ENCODE results near the gene METTL21C. TPM values are rescaled to one million over a fixed set of nuclear protein-coding genes. Genes with fewer than 3 reads are reported as not detected.

The METTL21C gene
- total RNA-seq, 2 donors from 2014 or later, result not detected

GRCh38 chr13:102680842-102681740 is 13.8 kb downstream of the METTL21C start:
- Histone ChIP-seq H3K27me3 (replicated peaks; ENCODE audit: insufficient read depth) (no peaks in the 10 kb centered on the region), H3K4me3 (no peak overlapping the region), H3K4me1 (replicated peaks) (no peaks in the 10 kb centered on the region), H3K27ac (no peak overlapping the region), H3K36me3 (no peaks in the 10 kb centered on the region), H3K9me3 (no peaks in the 10 kb centered on the region)
- no peak for DNase-seq (ENCODE audit: low spot score)
- intact Hi-C loops (cut with DNase I), result no loop called here
- TF ChIP-seq POLR2A (IDR thresholded peaks at IDR 0.05), result no peak
- TF ChIP-seq, protein P1, sequence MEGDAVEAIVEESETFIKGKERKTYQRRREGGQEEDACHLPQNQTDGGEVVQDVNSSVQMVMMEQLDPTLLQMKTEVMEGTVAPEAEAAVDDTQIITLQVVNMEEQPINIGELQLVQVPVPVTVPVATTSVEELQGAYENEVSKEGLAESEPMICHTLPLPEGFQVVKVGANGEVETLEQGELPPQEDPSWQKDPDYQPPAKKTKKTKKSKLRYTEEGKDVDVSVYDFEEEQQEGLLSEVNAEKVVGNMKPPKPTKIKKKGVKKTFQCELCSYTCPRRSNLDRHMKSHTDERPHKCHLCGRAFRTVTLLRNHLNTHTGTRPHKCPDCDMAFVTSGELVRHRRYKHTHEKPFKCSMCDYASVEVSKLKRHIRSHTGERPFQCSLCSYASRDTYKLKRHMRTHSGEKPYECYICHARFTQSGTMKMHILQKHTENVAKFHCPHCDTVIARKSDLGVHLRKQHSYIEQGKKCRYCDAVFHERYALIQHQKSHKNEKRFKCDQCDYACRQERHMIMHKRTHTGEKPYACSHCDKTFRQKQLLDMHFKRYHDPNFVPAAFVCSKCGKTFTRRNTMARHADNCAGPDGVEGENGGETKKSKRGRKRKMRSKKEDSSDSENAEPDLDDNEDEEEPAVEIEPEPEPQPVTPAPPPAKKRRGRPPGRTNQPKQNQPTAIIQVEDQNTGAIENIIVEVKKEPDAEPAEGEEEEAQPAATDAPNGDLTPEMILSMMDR (IDR thresholded peaks at IDR 0.05), result no peak
- no peak for TF ChIP-seq POLR2AphosphoS5 (IDR thresholded peaks at IDR 0.05)
- 87% methylated on average over 5 of the region's 5 CpGs for WGBS

GRCh38 chr13:102680133-102680717 is 14.6 kb downstream of the METTL21C start:
- no peaks in the 10 kb centered on the region for H3K36me3 ChIP-seq
- TF ChIP-seq POLR2AphosphoS5 (IDR thresholded peaks at IDR 0.05) (no peak), POLR2A (IDR thresholded peaks at IDR 0.05) (no peak)
- TF ChIP-seq, protein P1 (IDR thresholded peaks at IDR 0.05), result no peak
- H3K27ac ChIP-seq, result no peak overlapping the region
- H3K4me3 ChIP-seq, result no peak overlapping the region
- no peak for DNase-seq (ENCODE audit: low spot score)
- H3K9me3 ChIP-seq, result no peaks in the 10 kb centered on the region
- intact Hi-C loops (cut with DNase I), result no loop called here
- WGBS, result 92% methylated on average over 4 of the region's 4 CpGs
- no peaks in the 10 kb centered on the region for H3K27me3 ChIP-seq (replicated peaks; ENCODE audit: insufficient read depth)
- H3K4me1 ChIP-seq (replicated peaks), result no peaks in the 10 kb centered on the region

DNA sequence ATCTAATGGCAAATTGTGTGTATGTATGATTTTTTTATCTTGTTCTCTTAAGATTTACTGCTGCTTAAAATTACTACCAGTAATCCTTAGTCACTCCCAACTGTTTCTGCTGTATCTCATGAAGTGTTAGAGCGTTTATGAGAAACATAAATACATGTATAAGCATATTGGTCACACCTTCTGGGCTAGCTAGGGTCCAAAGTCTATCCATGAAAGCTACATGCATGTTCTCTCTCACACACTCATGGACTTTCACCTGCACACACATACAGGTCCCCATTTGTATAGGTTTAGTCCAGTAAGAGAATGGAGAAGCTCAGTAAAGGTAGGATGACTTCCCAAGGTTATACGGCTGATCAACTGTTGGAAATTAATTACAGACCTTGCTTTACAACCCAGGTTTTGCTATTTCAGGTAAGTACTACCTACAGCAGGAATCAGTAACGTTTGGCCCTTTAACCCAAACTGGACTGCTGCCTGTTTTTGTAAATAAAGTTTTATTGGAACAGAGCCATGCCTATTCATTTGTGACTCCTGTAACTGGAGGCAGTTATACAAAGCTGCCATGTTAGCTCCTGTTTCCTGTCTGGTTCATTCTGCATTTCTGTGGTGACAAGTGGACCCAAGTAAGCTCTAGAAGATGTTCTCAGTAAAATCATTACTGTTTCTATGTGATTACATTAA is 15.3 kb downstream of the METTL21C start:
- no peaks in the 10 kb centered on the region for H3K36me3 ChIP-seq
- no peak for DNase-seq (ENCODE audit: low spot score)
- H3K27ac ChIP-seq, result no peak overlapping the region
- H3K9me3 ChIP-seq, result no peaks in the 10 kb centered on the region
- H3K27me3 ChIP-seq (replicated peaks; ENCODE audit: insufficient read depth), result no peaks in the 10 kb centered on the region
- H3K4me1 ChIP-seq (replicated peaks), result no peaks in the 10 kb centered on the region
- intact Hi-C loops (cut with DNase I), result no loop called here
- no peak overlapping the region for H3K4me3 ChIP-seq
- 86% methylated on average over 3 of the region's 3 CpGs for WGBS
- TF ChIP-seq POLR2A (IDR thresholded peaks at IDR 0.05) (no peak), POLR2AphosphoS5 (IDR thresholded peaks at IDR 0.05) (no peak)
- TF ChIP-seq, protein P1 (IDR thresholded peaks at IDR 0.05), result no peak

- DNase-seq (ENCODE audit: low spot score), result no peak
- no peak overlapping the region for H3K27ac ChIP-seq
- intact Hi-C loops (cut with DNase I), result no loop called here
- no peaks in the 10 kb centered on the region for H3K4me1 ChIP-seq (replicated peaks)
- no peak overlapping the region for H3K4me3 ChIP-seq
- no peaks in the 10 kb centered on the region for H3K36me3 ChIP-seq
- no peaks in the 10 kb centered on the region for H3K27me3 ChIP-seq (replicated peaks; ENCODE audit: insufficient read depth)
- TF ChIP-seq, protein P1 (IDR thresholded peaks at IDR 0.05), result no peak
- 60% methylated on average over 5 of the region's 5 CpGs for WGBS
- H3K9me3 ChIP-seq, result no peaks in the 10 kb centered on the region
Measured at GRCh38 chr13:102678339-102679107, 16.3 kb downstream of the METTL21C start.
